ENCODE measurements around the gene SEMG2. TPM values are rescaled to one million over a fixed set of nuclear protein-coding genes. Genes with fewer than 3 reads are reported as not detected.

Gene SEMG2, protein sequence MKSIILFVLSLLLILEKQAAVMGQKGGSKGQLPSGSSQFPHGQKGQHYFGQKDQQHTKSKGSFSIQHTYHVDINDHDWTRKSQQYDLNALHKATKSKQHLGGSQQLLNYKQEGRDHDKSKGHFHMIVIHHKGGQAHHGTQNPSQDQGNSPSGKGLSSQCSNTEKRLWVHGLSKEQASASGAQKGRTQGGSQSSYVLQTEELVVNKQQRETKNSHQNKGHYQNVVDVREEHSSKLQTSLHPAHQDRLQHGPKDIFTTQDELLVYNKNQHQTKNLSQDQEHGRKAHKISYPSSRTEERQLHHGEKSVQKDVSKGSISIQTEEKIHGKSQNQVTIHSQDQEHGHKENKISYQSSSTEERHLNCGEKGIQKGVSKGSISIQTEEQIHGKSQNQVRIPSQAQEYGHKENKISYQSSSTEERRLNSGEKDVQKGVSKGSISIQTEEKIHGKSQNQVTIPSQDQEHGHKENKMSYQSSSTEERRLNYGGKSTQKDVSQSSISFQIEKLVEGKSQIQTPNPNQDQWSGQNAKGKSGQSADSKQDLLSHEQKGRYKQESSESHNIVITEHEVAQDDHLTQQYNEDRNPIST
- total RNA-seq: not detected in 2 replicates

- no peak within 1 kb of the TSS for H3K4me3 ChIP-seq (ENCODE audit: low read depth, low read length)
- TF ChIP-seq, protein P1, sequence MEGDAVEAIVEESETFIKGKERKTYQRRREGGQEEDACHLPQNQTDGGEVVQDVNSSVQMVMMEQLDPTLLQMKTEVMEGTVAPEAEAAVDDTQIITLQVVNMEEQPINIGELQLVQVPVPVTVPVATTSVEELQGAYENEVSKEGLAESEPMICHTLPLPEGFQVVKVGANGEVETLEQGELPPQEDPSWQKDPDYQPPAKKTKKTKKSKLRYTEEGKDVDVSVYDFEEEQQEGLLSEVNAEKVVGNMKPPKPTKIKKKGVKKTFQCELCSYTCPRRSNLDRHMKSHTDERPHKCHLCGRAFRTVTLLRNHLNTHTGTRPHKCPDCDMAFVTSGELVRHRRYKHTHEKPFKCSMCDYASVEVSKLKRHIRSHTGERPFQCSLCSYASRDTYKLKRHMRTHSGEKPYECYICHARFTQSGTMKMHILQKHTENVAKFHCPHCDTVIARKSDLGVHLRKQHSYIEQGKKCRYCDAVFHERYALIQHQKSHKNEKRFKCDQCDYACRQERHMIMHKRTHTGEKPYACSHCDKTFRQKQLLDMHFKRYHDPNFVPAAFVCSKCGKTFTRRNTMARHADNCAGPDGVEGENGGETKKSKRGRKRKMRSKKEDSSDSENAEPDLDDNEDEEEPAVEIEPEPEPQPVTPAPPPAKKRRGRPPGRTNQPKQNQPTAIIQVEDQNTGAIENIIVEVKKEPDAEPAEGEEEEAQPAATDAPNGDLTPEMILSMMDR (conservative IDR thresholded peaks at IDR 0.05; ENCODE audit: low read depth, low read length): no peak
- DNase-seq (ENCODE audit: low read depth): no peak
These were observed at the start of gene SEMG2 for GRCh38 chr20:45221076-45221475. TSS of gene SEMG2 (plus strand) at chr20:45221373. CDS start at chr20:45221390, 17 bp downstream.

DNA sequence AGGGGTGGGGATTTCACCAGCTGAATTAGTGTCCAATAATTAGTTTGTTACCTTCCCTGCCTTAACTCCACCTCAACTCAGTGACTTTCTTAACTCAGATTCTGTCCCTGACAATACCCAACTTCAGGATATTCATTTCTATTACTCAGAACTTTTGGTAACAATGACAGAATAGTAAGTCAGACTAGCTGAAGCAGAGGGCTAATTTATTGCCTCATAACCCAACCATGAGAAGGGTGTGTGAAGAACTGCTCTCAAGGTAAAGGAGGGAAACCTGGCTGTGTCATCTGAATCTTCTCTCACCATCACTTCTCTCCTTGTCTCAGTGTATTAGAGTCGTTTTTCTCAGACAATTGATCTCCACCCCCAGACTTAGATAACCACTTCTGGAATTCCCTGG lies 47.7 kb upstream of the SEMG2 start:
- no peak for DNase-seq (ENCODE audit: low read depth)
- H3K4me3 ChIP-seq (ENCODE audit: low read depth, low read length): no peak overlapping the region
- TF ChIP-seq, protein P1 (conservative IDR thresholded peaks at IDR 0.05; ENCODE audit: low read depth, low read length): no peak

GRCh38 chr20:45174434-45175364 lies 46.5 kb upstream of the SEMG2 start, which contains the start of gene PI3:
TSS of gene PI3 (plus strand) at chr20:45174902. CDS start at chr20:45174923, 21 bp downstream.
- no peak within 1 kb of the TSS for H3K4me3 ChIP-seq (ENCODE audit: low read depth, low read length)
- peak; percentile 91 for DNase-seq (ENCODE audit: low read depth)
- TF ChIP-seq, protein P1 (conservative IDR thresholded peaks at IDR 0.05; ENCODE audit: low read depth, low read length): no peak

DNA sequence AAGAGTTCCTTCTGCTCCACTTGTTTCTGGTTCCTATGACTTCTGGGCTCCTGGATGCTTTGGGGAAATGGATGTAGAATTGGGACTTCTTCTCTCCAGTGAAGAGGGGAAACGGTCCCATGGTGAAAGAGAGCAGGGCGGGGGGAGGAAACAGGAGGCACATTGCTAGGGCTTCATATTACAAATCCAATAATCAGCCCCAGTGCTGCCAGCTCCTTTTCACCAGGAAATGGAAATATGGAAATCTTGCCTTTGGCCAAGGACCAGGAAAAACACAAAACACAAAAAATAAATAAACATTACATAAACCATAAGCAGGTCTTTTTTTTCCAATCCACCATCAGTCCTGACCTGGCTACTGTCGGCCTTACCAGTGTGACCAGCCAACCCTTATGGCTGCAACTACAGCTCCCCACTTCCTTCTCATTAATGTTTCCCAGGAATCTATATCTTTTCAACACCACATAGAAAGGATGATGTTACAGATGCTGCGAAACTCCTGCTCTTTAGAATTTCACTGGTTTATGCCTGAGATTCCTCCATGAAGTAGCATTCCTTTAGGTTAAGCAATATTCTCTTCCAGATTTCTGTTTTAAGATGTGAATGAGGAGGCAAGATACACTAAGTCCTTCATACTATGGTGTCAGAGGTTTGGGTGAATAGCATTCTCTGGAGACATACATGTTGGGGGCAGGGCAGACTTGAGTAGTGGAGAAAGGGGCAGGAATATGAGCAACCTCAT lies 44.5 kb upstream of the SEMG2 start:
- TF ChIP-seq, protein P1 (conservative IDR thresholded peaks at IDR 0.05; ENCODE audit: low read depth, low read length): no peak
- no peak overlapping the region for H3K4me3 ChIP-seq (ENCODE audit: low read depth, low read length)
- DNase-seq (ENCODE audit: low read depth): no peak

DNA sequence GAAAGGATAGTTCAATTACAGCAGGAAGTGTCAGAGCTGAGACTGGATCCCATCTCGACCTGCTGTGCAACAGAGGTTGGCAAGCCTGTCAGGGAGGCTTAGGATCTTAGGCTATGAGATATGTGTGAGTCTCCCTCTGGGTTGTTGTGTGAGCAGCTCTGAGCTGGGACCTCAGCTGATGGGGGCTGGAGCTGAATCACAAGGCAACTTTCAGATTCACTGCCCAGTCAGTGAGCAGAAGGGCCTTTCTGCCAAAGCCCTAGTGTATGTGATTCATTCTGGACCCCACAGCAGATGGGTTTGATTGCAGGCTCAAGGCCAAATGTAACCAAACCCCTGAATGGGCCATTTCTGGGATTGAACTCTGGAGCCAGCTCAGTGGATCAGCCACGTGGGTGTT lies 42.0 kb upstream of the SEMG2 start:
- no peak overlapping the region for H3K4me3 ChIP-seq (ENCODE audit: low read depth, low read length)
- TF ChIP-seq, protein P1 (conservative IDR thresholded peaks at IDR 0.05; ENCODE audit: low read depth, low read length): no peak
- DNase-seq (ENCODE audit: low read depth): no peak

- H3K4me3 ChIP-seq (ENCODE audit: low read depth, low read length): no peak overlapping the region
- DNase-seq (ENCODE audit: low read depth): no peak
- TF ChIP-seq, protein P1 (conservative IDR thresholded peaks at IDR 0.05; ENCODE audit: low read depth, low read length): no peak
These were observed 39.5 kb upstream of the SEMG2 start for GRCh38 chr20:45181639-45182038.
